Choroid plexus epithelial cell (primary cell): Measurements from ENCODE around the gene PKP4.
A peak's percentile ranks its signal among the peaks of the same experiment; 100 is the strongest.

Source experiments
- DNase-seq: peaks from one replicate; pipeline ENCODE4 v3.0.0-alpha.2; 2010; ENCODE audit warnings: low read depth
- H3K4me3 ChIP-seq: 2 replicates; pipeline ENCODE4 v1.5.1; 2011; ENCODE audit warnings: low read depth, mild to moderate bottlenecking, control low read depth, low read length, moderate library complexity
- TF ChIP-seq, protein P1 (sequence below): conservative IDR thresholded peaks from 2 replicates; pipeline ENCODE4 v1.5.1; 2011; ENCODE audit warnings: low read depth, mild to moderate bottlenecking, control low read depth, inconsistent platforms, low read length, moderate library complexity

Gene PKP4

DNA sequence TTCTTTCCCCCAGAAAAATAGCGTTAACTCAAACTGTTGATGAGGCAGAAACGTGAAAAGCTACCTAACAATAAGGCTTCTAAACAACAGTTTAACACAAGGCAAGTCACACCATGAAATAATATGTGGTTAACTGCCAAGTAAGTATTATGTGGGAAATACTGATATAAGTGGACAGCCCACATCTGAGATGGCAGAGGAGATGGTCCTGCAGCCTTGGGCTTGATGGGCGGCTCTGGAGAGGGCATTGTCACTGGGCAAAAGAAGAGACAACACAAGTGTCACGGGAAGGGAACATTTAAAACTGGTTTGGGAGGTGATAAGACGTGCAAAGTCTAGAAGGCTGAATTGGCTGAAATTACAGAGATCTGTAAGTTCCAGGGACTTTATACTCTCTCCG, 147.2 kb downstream of the PKP4 start:
- H3K4me3 ChIP-seq: no peak overlapping the region
- no peak for DNase-seq
- TF ChIP-seq, protein P1, sequence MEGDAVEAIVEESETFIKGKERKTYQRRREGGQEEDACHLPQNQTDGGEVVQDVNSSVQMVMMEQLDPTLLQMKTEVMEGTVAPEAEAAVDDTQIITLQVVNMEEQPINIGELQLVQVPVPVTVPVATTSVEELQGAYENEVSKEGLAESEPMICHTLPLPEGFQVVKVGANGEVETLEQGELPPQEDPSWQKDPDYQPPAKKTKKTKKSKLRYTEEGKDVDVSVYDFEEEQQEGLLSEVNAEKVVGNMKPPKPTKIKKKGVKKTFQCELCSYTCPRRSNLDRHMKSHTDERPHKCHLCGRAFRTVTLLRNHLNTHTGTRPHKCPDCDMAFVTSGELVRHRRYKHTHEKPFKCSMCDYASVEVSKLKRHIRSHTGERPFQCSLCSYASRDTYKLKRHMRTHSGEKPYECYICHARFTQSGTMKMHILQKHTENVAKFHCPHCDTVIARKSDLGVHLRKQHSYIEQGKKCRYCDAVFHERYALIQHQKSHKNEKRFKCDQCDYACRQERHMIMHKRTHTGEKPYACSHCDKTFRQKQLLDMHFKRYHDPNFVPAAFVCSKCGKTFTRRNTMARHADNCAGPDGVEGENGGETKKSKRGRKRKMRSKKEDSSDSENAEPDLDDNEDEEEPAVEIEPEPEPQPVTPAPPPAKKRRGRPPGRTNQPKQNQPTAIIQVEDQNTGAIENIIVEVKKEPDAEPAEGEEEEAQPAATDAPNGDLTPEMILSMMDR: no peak

DNA sequence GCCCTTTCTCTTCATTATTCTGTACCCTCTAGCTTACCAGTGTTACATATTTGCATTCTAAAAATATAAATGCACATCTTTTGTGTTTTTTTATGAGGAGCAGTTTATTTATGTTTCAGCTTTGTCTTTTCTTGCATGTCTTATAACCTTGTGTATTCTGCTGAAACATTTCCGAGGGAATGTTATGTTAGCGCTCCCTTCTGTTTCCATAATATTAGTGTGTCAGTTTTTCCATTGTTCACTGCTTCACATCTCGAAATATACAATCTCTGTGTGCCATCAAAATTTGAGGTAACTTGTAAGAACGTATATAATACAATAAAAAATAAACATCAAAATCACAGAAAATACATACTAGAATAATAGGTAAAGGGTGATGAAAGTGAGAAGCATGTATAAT, 153.3 kb downstream of the PKP4 start:
- no peak overlapping the region for H3K4me3 ChIP-seq
- peak; percentile 43 for DNase-seq
- TF ChIP-seq, protein P1: no peak

DNA sequence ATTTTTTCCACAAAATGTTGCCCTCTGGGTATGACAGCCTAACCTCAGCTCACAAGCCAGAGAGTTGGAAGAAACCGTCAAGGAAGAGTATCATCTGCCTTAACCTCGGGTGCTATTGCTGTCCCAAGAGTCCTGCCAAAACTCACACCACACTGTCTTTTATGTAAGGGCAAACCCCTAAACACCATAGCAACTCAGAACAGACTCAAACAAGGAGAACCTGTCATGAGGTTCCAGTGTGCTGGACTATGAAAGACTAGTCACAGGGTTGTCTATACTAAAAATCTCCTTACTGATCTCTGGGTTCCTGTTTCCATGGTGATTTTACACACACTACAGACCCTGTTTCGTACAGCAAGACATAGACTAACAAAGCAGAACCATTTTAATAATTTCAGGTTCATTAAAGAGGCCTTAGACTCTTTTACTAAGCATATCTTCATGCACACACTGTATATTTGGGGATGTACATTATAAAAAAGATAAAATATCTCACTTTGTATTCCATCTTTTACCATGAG, 159.8 kb downstream of the PKP4 start:
- DNase-seq: no peak
- TF ChIP-seq, protein P1: no peak
- no peak overlapping the region for H3K4me3 ChIP-seq

DNA sequence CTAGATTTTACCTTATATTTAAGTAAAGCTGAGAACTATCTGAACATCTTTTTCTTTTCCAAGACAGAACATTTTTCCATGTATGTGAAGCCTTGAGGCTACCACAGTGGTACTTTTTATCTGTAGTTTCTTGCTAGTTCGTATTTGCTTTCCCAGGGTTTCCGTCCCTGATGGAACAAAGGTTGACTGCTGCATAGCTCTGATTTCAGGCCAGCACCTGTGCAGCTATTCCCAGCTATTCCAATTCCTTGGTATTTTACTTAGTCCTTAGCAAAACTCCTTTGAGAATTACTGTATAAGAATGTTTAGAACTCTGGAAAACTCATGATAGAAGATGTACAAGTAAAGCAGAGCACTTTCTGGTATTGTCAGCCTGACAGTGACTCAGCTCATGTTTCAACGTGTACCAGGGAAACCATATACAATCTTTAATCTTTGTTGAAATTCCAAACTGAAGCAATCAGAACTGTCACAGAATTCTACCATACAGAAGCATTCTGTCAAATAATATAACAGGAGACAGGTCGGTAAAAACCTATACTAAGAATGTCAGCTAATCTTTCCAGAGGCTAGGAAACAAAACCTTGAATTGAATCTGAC, 162.2 kb downstream of the PKP4 start:
- TF ChIP-seq, protein P1: no peak
- no peak overlapping the region for H3K4me3 ChIP-seq
- peak; percentile 43 for DNase-seq

DNA sequence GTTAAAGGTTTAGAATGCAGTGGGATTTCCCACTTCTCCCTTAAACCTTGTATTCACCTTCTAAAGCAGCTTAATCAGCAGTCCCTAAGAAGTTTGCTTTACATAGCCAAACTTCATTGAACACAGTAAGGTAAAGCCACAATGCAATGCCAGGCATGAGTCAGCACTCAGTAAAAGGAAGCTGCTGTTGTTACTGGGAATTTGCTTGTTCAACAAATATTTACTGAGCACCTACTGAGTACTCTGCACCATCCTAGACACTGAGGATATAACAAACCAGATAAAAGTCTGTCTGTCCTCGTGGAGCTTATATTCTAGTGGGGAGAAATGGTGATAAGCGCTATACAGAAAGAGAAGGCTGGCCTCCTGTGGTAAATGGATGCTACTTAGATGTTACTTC, 162.7 kb downstream of the PKP4 start:
- TF ChIP-seq, protein P1: no peak
- DNase-seq: peak; percentile 67
- no peak overlapping the region for H3K4me3 ChIP-seq

DNA sequence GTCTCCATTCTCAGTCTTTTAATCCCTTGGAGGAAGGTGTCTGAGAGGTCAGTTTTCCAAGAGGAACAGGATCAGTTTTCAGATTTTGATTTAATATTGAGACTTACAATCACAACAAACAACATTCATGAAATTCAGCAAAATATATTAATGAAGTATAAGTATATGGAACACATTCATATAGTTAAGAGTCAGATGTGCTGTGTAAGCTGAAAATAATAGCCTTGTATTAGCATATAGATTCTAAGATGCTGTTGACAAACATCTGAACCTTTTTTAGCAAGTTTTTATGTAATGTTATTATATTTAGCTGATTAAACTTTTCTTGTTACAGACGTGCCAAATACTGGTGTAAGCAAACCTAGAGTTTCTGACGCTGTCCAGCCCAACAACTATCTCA, 163.9 kb downstream of the PKP4 start:
- no peak overlapping the region for H3K4me3 ChIP-seq
- DNase-seq: no peak
- TF ChIP-seq, protein P1: no peak

DNA sequence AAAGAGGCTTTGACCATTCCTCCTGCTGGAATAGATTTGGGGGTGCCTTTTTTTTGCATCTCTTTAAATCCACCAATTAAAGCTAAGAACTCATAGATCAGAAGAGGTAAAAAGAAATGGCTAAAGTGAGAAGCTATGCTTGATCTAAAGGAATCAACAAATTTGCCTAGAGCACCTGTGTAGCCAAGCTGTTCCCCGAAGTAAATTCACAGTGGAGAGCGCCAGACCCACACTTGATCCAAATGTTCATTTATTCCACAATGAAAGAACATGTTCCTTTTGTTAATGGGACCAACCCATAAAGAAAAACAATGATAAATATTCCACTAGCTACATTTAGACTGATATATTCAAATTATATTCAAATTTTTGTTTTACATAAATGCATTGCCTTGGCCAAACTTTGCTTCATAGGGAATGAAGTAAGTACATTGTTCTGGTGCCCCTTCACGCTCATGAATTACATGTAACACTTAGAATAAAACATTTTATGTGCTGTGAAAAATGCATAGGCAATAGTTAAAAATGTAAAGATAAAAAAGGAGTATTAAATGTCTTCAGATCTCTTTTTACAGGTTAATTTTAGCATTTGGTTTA, 167.4 kb downstream of the PKP4 start:
- TF ChIP-seq, protein P1: no peak
- no peak for DNase-seq
- H3K4me3 ChIP-seq: no peak overlapping the region
